Smooth muscle cell of the brain vasculature (primary cell): Measurements from ENCODE around the gene SLC1A7.
A peak's percentile ranks its signal among the peaks of the same experiment; 100 is the strongest.

ENCODE experiments used
- DNase-seq: peaks from one replicate; pipeline ENCODE4 v3.0.0-alpha.2; 2012; ENCODE audit warnings: low read depth, low spot score

Gene SLC1A7

GRCh38 chr1:53160924-53161378 lies 18.5 kb upstream of the SLC1A7 start:
- no peak for DNase-seq

- DNase-seq, result no peak
Observed at GRCh38 chr1:53158900-53159299, 16.5 kb upstream of the SLC1A7 start.

- DNase-seq, result no peak
Observed at GRCh38 chr1:53156783-53157182, 14.3 kb upstream of the SLC1A7 start.

- no peak for DNase-seq
Observed at GRCh38 chr1:53155945-53156344, 13.5 kb upstream of the SLC1A7 start.

- DNase-seq, result no peak
Observed at GRCh38 chr1:53155534-53155933, 13.1 kb upstream of the SLC1A7 start.

- DNase-seq, result no peak
Observed at GRCh38 chr1:53154859-53155438, 12.5 kb upstream of the SLC1A7 start.

GRCh38 chr1:53153752-53154151 lies 11.3 kb upstream of the SLC1A7 start:
- DNase-seq, result no peak

GRCh38 chr1:53148123-53148522 lies 5.7 kb upstream of the SLC1A7 start:
- DNase-seq, result no peak

- no peak for DNase-seq
Observed at GRCh38 chr1:53147174-53147573, 4.7 kb upstream of the SLC1A7 start.

- DNase-seq, result peak; percentile 94
Observed at GRCh38 chr1:53145942-53146708, 3.7 kb upstream of the SLC1A7 start.

- DNase-seq, result no peak
Observed at GRCh38 chr1:53145619-53145941, 3.1 kb upstream of the SLC1A7 start.

- no peak for DNase-seq
Observed at GRCh38 chr1:53145051-53145600, 2.7 kb upstream of the SLC1A7 start.

- no peak for DNase-seq
Observed at GRCh38 chr1:53144201-53144600, 1.8 kb upstream of the SLC1A7 start.

- DNase-seq, result no peak
Observed at GRCh38 chr1:53143527-53143926, 1.1 kb upstream of the SLC1A7 start.

GRCh38 chr1:53141487-53142055 lies 867 bp downstream of the SLC1A7 start:
- DNase-seq, result no peak

- DNase-seq, result no peak
Observed at GRCh38 chr1:53140451-53140850, 2.0 kb downstream of the SLC1A7 start.

- no peak for DNase-seq
Observed at GRCh38 chr1:53139951-53140361, 2.5 kb downstream of the SLC1A7 start.

- DNase-seq, result no peak
Observed at GRCh38 chr1:53138991-53139884, 3.2 kb downstream of the SLC1A7 start.

GRCh38 chr1:53137729-53138128 lies 4.7 kb downstream of the SLC1A7 start:
- DNase-seq, result no peak

GRCh38 chr1:53135735-53136114 lies 6.7 kb downstream of the SLC1A7 start:
- no peak for DNase-seq

- no peak for DNase-seq
Observed at GRCh38 chr1:53134961-53135734, 7.3 kb downstream of the SLC1A7 start.
